Sciatic nerve (tissue), 2 donors: ENCODE data around the gene KLRF1. TPM values are rescaled to one million over a fixed set of nuclear protein-coding genes. Genes with fewer than 3 reads are reported as not detected.
"Not testable (repeated sequence)": the region's sequence is repeated elsewhere in the genome, so short reads cannot be mapped to it uniquely, and the experiment has no call there.

Experiments
- ATAC-seq: fragments of 200-7000 bp; cut with Tn5 transposase; one replicate; pipeline ENCODE4 v1.9.1; 2020; ENCODE audit warnings: mild to moderate bottlenecking, moderate library complexity
- DNase-seq: peaks from one replicate; pipeline ENCODE4 v3.0.0-alpha.2; 2020; ENCODE audit warnings: low spot score
- intact Hi-C: fragments of 100-400 bp; cut with DNase I; formaldehyde crosslinking; loops from one replicate; pipeline ENCODE4 v1.14.2; 2022
- total RNA-seq: library from RNA; stranded (reverse); fragmentation: NEBNext Ultra II Directional; extraction: Animal tissue kit (Norgen Biotek cat#: 25700); gene quantifications from one replicate; pipeline ENCODE4 v1.2.1, GENCODE V29; 2021
- donor health status: DM: no; HTN: no; CAD: no.
- donor health status: DM: no; HTN: no; CAD: no.

The KLRF1 gene
- total RNA-seq, 1 donor from 2014 or later, result 1.8 TPM

DNA sequence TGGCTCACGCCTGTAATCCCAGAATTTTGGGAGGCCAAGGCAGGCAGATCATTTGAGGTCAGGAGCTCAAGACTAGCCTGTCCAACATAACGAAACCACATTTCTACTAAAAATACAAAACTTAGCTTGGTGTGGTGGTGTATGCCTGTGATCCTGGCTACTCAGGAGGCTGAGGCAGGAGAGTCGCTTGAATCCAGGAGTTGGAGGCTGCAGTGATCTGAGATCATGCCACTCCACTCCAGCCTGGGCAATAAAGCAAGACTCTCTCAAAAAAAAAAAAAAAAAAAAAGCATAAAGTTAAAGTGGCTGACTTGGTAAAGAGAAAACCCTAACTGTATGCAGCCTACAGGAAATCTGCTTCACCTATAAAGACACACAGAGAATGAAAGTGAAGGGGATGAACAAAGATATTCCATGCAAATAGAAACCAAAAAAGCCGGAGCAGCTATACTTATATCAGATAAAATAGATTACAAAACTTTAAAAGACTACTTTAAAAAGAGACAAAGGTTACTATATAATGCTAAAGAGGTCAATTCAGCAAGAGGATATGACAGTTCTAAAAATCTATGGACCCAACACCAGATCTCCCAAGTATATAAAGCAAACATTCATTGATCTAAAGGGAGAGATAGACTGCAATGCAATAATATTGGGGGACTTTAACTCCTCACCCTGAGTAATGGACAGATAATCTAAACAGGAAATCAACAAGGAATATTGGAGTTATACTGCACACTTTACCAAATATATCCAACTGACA is 37.8 kb downstream of the KLRF1 start:
- intact Hi-C loops, result no loop called here
- DNase-seq, result no peak
- ATAC-seq, result no peak

DNA sequence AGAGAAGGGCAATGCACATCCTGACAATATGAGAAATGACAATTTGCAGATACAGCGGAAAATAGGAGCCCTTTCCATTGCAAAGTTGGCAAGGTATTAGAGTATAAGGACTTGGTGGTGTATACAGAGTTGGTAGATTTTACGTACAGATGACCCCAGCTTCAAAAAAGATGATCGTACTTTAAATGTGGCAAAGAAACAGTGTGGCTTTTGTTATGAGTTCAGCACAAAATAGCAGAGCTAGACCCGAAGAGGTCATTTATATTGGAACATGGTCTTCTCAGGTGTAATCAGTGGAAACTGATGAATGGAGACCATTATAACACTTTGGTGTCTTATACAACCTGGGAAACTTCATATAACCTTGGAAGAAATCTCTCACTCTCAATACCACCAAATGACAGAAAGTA is 39.6 kb downstream of the KLRF1 start:
- no peak for DNase-seq
- ATAC-seq, result no peak
- intact Hi-C loops, result no loop called here

DNA sequence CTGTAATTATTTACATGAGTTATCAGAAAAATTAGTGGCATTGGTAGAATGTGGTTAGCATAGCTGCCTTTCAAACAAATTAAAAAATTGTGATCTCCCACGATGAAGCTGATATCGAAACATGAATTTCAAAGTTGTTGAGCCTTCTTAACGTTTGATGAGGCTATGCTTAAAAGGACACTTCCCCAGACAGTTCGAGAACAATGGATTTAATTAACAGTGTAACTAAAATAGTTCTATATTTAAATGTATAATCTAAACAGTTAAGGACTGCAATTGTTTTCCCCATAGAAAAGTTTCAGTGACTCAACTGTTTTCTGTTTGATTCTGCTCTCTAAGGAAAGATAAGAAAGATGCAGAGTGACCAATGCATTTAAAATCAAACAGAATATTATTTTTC is 40.2 kb downstream of the KLRF1 start:
- intact Hi-C loops, result no loop called here
- no peak for DNase-seq
- ATAC-seq, result no peak

DNA sequence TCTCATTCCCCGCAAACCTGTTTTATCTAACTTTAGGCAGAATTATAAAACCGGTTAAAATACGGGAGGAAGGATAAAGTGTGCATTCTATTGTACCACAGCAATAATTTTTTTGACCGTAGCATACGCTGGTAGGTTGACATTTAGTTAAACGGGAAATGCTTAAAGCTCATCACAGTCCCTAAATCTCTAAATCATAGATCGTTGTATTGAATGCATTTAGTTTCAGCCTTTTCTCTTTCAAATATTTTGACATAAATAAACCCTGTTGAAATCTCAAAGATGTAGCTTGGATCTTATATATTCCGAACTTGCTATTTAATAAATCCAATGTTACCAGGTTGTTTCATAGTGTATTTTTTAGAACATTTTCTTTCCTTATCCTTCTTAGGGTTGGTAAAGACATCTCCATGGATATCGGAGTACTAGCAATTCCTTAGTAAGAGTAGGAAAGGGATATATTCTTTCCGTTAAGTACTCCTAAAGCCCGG is 41.1 kb downstream of the KLRF1 start:
- ATAC-seq, result no peak
- intact Hi-C loops, result no loop called here
- no peak for DNase-seq

DNA sequence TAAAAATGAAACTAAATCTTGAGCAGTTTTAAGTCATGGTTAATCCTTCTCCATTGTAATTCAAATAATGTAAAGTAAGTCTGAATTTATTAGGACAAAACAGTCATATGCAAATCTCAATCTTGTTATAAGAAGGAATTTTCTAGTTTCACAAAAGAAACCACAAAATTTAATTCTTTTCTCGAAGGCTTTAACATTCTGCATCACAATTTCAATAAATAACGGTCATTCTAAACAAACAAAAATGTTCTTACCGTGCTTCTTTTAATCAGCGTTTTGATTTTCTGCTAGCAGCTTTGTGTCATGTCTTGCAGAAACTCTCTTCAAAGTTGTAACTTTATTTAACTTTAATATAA is 41.6 kb downstream of the KLRF1 start:
- ATAC-seq (no peak), DNase-seq (no peak)
- intact Hi-C loops, result no loop called here

DNA sequence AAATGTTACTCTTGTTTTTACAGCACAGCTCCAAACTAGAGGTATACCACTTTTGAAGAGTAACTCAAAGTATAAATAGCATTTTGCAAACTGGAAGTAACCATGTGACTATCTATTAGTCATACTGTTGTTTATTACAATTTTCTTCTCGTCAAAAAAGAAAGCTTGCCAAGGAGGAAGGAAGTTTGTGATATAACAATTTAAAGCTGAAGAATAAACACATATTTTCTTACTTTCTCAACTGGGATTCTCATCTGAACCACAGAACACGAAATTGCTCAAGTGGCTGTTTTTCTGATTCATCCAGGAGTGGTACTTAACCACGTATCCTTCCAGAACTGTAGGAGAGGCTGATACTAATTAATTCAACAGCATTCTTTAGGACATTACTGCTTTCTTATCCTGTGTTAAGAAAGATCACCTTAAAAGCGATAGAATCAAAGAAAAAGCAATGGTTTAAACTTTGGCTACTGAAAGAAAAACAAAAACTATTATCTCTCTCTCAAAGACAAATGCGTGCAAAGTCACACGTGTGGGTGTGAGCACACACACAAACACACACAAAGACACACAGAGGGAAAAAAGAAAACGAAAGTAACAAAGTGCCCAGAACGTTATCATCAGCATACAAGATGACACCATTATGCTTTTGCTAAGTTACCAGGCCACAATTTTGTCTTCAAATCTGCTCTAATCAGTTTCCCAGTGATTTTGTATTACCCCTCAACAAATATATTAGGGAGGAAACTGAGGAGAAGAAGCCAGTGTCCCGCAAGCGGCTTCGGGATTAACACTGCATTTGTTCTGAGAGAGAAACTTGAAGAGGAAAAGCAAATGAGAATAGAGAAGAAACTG is 42.3 kb downstream of the KLRF1 start, which contains the start of gene CLEC2B:
TSS of gene CLEC2B (minus strand) at position 48 of the 855 bp plus-strand sequence.
- ATAC-seq (peak; percentile 87), DNase-seq (no peak)
- intact Hi-C loops, result no loop called here

DNA sequence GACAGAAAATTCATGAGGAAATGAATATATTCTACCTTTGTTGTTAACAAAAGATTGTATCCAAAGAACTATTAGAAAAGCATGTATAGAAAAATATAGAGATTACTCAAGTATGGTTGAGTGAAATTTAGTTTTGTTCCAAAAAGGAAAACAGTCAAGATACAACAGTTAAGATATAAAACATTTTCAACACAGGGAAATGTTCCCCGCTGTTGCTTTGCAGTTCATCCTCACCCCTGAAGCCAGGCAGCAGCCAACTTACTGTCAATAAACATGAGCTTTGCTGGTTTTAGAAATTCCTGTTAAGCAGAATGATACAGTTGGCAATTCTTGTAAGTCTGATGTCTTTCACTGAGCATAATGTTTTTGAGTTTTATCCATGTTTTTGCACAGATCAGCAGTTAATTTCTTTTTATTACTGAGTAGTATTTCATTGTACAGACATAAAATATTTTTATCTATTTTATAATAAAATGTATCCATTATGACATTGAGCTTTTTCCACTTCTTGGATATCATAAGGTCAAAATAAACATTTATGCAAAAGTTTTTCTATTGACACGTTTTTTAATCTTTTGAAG is 43.1 kb downstream of the KLRF1 start:
- peak; percentile 55 for ATAC-seq
- no peak for DNase-seq
- intact Hi-C loops, result no loop called here

DNA sequence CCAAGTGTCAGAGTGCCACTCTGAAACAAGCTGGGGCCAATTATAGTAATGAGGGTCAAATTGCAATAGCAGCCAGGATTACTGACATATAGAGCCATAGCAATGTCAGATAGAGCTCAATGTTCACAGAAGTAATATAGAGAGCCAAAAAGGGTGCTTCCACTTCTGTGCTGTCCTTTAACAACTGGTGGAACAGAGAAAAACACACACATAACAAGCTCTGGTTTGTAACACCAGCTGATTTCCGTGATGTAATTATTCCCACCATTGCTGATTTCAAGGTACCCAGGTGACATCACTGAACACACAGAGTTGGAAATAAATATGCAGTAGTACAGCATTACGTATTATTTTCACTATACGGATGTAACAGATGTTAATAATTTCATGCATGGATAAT is 44.9 kb downstream of the KLRF1 start:
- no peak for DNase-seq
- intact Hi-C loops, result no loop called here
- ATAC-seq, result peak; percentile 1

DNA sequence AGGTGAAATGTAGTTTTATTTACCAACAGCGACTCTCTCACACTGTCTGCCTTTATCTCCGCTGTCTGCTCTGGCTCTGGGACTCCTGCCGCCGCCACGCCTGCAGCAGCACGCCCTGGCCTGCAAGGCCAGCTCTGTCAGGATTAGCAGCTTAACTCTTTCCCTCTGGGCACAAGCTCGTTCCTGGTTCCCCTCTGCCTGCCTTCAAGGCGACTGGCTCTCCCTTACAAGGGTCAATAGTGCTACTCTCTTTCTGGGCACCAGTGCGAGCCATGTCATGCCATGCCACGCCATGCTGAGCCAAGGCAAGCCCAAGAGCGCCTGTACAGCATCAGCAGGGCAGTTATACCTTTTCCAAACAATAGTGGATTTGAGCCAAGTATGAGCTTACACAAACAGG is 45.5 kb downstream of the KLRF1 start:
- no peak for DNase-seq
- intact Hi-C loops, result no loop called here
- peak; percentile 50 for ATAC-seq

DNA sequence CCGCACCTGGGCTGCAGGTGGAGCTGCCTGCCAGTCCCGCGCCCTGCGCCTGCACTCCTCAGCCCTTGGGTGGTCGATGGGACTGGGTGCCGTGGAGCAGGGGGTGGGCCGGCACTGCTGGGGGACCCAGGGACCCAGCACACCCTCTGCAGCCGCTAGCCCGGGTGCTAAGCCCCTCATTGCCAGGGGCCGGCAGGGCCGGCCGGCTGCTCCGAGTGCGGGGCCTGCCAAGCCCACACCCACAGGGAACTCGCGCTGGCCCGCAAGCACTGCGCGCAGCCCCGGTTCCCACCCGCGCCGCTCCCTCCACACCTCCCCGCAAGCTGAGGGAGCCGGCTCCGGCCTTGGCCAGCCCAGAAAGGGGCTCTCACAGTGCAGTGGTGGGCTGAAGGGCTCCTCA is 48.8 kb downstream of the KLRF1 start:
- DNase-seq, ATAC-seq, intact Hi-C loops: not testable (repeated sequence)

DNA sequence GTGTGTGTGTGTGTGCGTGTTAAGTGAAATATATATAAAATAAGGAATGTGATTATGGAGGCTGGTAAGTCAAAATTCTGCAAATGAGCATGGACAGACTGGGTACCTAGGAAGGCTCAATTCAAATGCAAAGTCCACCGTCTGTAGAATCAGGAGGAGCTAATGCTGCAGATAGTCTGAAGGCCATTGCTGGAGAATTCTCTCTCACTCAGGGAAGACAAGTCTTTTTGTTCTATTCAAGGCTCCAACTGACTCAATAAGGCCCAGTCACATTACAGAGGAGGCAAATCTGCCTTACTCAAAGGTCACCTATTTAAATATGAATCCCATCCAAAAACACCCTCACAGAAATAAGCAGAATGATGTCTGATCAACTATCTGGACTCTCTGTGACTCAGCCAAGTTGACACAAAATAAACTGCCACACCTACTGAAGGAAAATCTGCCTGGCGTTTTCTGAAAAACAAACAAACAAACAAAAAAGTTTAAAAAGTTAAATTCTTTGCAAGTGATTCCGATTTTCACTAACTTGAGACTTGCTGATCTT is 53.3 kb downstream of the KLRF1 start:
- no peak for ATAC-seq
- intact Hi-C loops, result no loop called here
- no peak for DNase-seq

DNA sequence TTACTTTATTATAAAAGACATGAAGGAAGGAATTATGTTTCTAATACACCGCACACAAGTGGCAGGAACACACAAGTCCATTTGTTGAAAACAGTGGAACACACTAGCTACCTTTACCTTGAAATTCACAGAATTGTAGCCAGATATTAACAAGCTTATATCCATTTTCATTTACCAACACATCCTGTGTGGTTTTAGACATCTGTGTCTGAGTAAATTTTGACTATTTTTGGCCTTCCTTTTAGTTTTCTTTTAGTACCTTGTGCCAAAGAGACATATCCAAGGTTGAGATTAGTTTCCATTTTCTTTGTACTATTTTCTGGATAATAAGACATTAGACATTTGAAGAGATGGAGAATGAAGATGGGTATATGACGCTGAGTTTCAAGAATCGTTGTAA is 54.0 kb downstream of the KLRF1 start, which contains the start of gene KLRF2:
TSS of gene KLRF2 (plus strand) at position 244 of the 400 bp plus-strand sequence. CDS start at position 351, 107 bp downstream.
- DNase-seq (no peak), ATAC-seq (no peak)
- intact Hi-C loops, result no loop called here

DNA sequence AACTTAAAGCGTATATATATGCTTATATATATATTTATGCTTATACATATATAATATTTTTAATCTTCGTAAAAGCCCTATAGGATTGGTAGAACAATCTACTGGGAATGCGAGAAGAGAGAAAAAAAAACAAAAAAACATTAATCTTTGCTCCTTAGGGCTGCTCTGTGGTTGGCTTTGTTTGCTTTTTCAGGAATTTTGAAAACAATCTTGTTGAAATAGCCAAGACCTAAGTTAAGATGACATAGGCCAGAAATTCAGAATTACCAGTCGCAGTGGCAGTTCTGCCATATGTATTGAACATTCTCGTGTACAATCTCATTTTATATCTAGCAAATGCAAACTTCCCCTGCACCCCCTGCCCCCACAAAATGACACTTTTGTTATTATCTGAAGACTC is 54.7 kb downstream of the KLRF1 start:
- ATAC-seq (no peak), DNase-seq (no peak)
- intact Hi-C loops, result no loop called here

DNA sequence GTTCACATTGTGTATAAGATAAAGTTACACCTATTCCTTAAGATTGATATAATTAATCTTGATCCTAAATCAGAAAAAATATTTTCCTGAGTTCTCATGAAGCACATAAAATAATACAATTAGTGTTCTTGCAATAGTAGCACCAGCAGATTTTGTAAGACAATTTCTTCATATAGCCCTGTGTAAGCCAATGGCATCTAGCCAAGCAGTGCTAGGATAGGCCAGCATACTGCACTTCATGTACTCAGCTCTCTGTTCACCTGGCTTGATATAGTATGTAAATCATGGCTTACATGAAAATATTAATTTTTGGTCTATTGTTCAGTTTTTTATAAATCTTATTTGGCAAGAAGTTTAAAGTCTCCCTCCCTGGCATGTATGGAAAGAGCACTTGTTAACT is 55.9 kb downstream of the KLRF1 start:
- ATAC-seq, result no peak
- DNase-seq, result no peak
- intact Hi-C loops, result no loop called here

DNA sequence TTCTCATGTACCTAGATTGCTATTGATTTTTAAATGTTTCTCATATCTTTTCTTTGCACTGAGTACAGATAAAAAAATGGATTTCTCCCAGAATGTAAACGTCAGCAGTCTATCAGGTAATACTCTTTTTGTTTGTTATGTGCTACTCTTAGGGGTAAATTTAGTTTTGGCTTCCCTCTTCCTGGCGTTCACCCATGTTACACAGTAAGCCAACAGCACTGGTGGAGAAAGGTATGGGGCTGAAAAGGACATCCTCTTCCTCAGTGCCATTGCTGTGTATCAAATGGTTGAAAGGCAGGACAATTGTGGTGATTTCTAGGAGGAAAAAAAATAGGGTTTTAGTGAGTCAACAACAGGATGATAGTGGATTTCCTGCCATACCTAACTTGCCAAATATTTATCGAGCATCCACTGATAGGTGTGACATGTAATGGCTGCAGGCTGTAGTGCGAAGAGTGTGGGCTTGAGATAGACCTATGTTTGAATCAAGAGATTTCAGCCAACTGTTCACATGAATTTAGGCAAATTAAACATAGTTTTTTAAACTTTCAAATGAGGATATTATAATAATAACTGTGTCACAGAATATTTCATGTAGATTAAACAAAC is 61.5 kb downstream of the KLRF1 start:
- intact Hi-C loops, result no loop called here

More for the DNA sequence above, 61.5 kb downstream of the KLRF1 start:
- ATAC-seq, result no peak
- DNase-seq, result no peak
